Brain microvascular endothelial cell (primary cell): Measurements from ENCODE around the gene ARHGEF19.

Experiments
- DNase-seq: peaks from one replicate; pipeline ENCODE4 v3.0.0-alpha.2; 2020
- H3K27ac ChIP-seq: fragments of 250-450 bp; sonication (Bioruptor Pico); 2 replicates; pipeline ENCODE4 v1.5.1; 2020; ENCODE audit warnings: mild to moderate bottlenecking, moderate library complexity
- H3K27me3 ChIP-seq: fragments of 250-450 bp; sonication (Bioruptor Pico); replicated peaks from 2 replicates; pipeline ENCODE4 v1.5.1; 2020; ENCODE audit warnings: mild to moderate bottlenecking
- H3K36me3 ChIP-seq: fragments of 250-450 bp; sonication (Bioruptor Pico); replicated peaks from 2 replicates; pipeline ENCODE4 v1.5.1; 2020; ENCODE audit warnings: mild to moderate bottlenecking
- H3K4me3 ChIP-seq: 2 replicates; pipeline ENCODE4 v1.5.1; 2011; ENCODE audit warnings: low read depth, mild to moderate bottlenecking, control low read depth, low read length, moderate library complexity
- CTCF ChIP-seq: IDR thresholded peaks from 2 replicates; pipeline ENCODE4 v1.5.1; 2011; ENCODE audit warnings: low read depth, mild to moderate bottlenecking, moderate library complexity, low read length, control low read depth, inconsistent platforms; ENCODE audit errors: missing control alignments
- in situ Hi-C: cut with HindIII; loops from 2 replicates; pipeline ENCODE4 v1.10.0; 2017; ENCODE audit warnings: low sequenced_read_pairs, low pct_ligation_motif_present

ARHGEF19 gene

GRCh38 chr1:16150508-16150907 lies 61.9 kb downstream of the ARHGEF19 start:
- Histone ChIP-seq H3K27me3 (no peaks in the 10 kb centered on the region), H3K4me3 (no peak overlapping the region), H3K27ac (no peak overlapping the region), H3K36me3 (peaks cover 56% of the 10 kb centered on the region)
- in situ Hi-C loops, result no loop called here
- DNase-seq, result no peak
- no peak for TF ChIP-seq CTCF

GRCh38 chr1:16149702-16150488 lies 62.6 kb downstream of the ARHGEF19 start:
- H3K36me3 ChIP-seq, result peaks cover 61% of the 10 kb centered on the region
- no peak overlapping the region for H3K27ac ChIP-seq
- TF ChIP-seq CTCF, result no peak
- in situ Hi-C loops, result no loop called here
- no peak overlapping the region for H3K4me3 ChIP-seq
- DNase-seq, result no peak
- H3K27me3 ChIP-seq, result no peaks in the 10 kb centered on the region

- Histone ChIP-seq H3K4me3 (no peak overlapping the region), H3K27ac (no peak overlapping the region), H3K36me3 (peaks cover 69% of the 10 kb centered on the region), H3K27me3 (no peaks in the 10 kb centered on the region)
- in situ Hi-C loops, result no loop called here
- no peak for DNase-seq
- TF ChIP-seq CTCF, result no peak
Measured at GRCh38 chr1:16149146-16149545, 63.3 kb downstream of the ARHGEF19 start.

- H3K4me3 ChIP-seq, result no peak overlapping the region
- no peak overlapping the region for H3K27ac ChIP-seq
- H3K27me3 ChIP-seq, result no peaks in the 10 kb centered on the region
- in situ Hi-C loops, result no loop called here
- peaks cover 75% of the 10 kb centered on the region for H3K36me3 ChIP-seq
- no peak for TF ChIP-seq CTCF
- no peak for DNase-seq
Measured at GRCh38 chr1:16148329-16149092, 63.9 kb downstream of the ARHGEF19 start.
